GM18868 (cell line): ENCODE measurements around the gene SANBR.

Source experiments
- ATAC-seq: cut with Tn5 transposase; IDR thresholded peaks from one replicate; pipeline ENCODE4 v1.9.1; 2021; ENCODE audit warnings: mild to moderate bottlenecking, moderate library complexity; ENCODE audit not compliant: unreplicated experiment

The SANBR gene

DNA sequence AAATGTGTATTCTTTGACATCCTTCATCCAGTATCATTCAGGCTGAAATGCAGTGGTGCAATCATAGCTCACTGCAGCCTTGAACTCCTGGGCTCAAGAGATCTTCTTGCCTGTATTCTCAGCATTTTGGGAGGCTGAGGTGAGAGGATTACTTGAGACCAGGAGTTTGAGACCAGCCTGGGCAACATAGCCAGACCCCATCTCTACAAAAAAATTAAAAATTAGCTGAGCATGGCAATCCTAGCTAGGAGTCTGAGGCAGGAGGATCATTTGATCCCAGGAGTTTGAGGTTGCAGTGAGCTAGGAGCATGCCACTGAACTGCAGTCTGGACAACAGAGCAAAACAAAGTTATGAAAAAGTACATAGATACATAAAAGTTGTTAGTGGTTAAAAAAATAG is 24.1 kb downstream of the SANBR start:
- no peak for ATAC-seq

DNA sequence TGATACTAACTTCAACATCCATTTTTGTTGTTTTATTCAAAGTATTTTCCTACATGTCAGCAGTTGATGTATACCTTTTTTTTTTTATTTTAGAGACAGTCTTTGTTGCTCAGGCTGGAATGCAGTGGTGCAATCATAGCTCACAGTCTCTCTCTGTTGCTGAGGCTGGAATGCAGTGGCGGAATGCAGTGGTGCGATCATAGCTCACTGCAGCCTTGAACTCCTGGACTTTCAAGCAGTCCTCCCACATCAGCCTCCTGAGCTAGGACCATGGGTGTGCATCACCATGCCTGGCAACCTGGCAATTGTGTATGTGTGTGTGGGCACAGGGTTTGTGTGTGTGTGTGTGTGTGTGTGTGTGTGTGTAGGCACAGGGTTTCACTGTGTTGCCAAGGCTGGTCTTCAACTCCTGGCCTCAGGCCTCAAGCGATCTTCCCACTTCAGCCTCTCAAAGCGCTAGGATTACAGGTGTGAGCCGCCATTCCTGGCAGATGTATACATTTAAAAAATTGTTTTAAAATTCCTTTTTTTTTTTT is 24.8 kb downstream of the SANBR start:
- no peak for ATAC-seq

DNA sequence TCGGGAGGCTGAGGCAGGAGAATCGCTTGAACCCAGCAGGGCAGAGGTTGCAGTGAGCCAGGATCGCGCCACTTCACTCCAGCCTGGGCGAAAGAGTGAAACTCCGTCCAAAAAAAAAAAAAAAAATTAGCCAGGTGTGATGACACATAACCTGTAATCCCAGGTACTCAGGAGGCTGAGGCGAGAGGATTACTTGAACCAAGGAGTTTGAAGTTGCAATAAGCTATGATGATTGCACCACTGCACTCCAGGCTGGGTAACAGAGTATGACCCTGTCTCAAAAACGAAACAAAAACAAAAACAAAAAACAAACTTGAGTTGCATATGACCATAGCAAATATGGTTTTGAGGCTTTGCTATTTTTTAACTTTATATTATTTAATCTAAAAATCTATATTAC is 25.8 kb downstream of the SANBR start:
- ATAC-seq = no peak

DNA sequence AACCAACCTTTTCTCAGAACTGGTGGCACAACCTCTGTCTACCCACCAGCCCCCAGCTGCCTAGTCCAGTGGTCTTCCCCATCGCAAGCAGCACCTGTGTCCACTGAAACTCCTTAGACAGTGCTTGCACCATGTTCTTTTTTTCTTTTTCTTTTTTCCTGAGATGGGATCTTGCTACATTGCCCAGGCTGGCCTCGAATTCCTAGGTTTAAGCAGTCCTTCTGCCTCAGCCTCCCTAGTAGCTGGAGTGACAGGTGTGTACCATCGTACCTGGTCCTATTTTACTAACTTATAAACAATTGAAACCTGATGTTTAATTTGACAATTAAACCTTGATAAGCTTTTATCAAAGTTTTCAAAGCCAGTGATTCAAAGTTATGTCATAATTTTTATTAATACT is 30.8 kb downstream of the SANBR start:
- ATAC-seq = no peak

DNA sequence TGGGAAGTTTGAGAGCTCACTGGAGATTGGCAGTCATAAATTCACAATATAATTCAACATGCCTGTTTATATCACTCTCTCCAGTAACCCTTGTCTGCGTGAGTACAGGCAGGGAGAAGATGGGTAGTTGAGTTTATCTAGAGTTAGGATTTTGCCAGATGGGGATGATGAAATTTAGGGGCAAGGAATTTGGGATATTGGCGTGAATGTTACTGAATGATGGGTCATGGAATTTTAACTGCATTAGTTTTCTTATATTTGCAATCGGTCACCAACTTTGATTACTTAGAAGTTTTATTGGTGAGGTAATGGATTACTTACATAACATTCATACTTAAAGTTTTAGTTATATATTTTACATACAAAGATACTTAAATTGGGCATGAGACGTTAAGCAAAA is 35.1 kb downstream of the SANBR start:
- no peak for ATAC-seq

DNA sequence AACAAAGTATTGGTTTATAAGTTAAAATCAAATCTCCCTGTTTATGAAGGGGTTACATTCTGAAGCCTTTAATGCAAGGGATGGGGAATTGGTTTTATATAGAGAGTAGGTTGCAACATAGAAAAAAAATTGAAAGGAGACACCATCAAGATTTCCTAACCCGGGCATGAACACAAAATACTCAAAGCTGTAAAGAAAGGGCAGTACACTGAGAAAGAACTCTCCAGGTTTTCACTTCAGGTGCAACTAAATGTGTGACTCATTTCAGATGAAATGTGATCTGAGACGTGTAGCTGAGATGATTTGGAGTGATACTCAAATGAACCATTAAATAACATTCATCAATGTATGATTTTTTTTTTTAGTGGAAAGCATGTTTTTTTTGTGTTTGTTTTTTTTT is 43.6 kb downstream of the SANBR start:
- no peak for ATAC-seq

DNA sequence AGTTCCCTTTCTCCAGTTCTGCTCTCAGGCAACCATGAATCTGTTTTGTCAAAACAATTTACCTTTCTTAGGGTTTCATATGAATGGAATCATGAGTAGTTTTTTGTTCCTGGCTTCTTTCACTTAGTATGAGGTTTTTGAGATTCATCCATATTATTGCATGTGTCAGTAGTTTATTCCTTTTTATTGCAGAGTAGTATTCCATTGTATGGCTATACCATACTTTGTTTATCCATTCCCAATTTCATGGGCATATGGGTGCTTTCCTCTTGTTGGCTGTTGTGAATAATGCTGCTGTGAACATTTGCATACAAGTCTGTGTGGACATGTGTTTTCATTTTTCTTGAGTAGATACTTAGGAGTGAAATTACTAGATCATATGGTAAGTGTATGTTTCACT is 46.0 kb downstream of the SANBR start:
- ATAC-seq = no peak

DNA sequence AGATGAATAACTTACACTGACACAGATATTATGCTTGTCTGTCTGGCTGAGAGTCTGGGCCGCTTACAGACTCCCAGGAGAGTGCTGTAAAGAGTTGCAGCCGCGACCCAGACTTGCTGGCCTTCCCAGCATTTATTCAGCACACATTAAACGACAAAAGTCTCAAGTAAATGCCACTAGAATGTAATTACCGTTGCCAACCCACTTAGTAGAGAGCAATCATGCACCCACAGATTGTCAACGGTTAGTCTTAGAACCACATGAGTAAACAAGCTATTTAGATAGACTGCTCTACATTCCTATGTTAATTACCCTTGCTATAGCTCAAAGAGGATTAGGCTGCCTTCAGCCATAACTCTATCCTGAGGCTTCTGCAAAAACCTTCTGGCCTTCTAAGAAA is 48.5 kb downstream of the SANBR start:
- ATAC-seq = no peak
